Muscle of back (tissue), 11 donors: ENCODE measurements around the gene EGF. TPM values are rescaled to one million over a fixed set of nuclear protein-coding genes. Genes with fewer than 3 reads are reported as not detected.

ENCODE experiments used
- DNase-seq, 3 donors: peaks; one replicate each; pipeline versions ENCODE4 v3.0.0 to v3.0.0-alpha.2; 2013
- polyA plus RNA-seq, 10 donors: library from polyadenylated mRNA; unstranded; fragments of 120-200 nt; gene quantifications; one replicate each; pipeline ENCODE4 v1.2.1, GENCODE V29; 2013; ENCODE audit not compliant: insufficient read length in 10 of 10

EGF gene
- polyA plus RNA-seq, 10 donors = 3.3 to 16.7 (median 8.5) TPM

GRCh38 chr4:109990261-109991257, 77.9 kb downstream of the EGF start:
- peak in 1 of 3 donors; percentile 30 for DNase-seq

GRCh38 chr4:109993116-109993515, 80.4 kb downstream of the EGF start:
- no peak for DNase-seq

- DNase-seq = no peak
These were observed 81.7 kb downstream of the EGF start for GRCh38 chr4:109994415-109994827.

- no peak for DNase-seq
These were observed 83.8 kb downstream of the EGF start for GRCh38 chr4:109996526-109996925.

GRCh38 chr4:109998867-109999584, 86.3 kb downstream of the EGF start:
- peak; percentile 42 to 70 (median 56) for DNase-seq

GRCh38 chr4:109999585-109999912, 86.9 kb downstream of the EGF start:
- DNase-seq = no peak

GRCh38 chr4:110002326-110002725, 89.6 kb downstream of the EGF start:
- DNase-seq = no peak

GRCh38 chr4:110003401-110004187, 90.9 kb downstream of the EGF start:
- no peak for DNase-seq

- peak in 1 of 3 donors; percentile 33 for DNase-seq
These were observed 91.9 kb downstream of the EGF start for GRCh38 chr4:110004556-110004955.

GRCh38 chr4:110005461-110006056, 92.9 kb downstream of the EGF start:
- peak; percentile 58 to 78 (median 66) for DNase-seq

GRCh38 chr4:110007217-110007616, 94.5 kb downstream of the EGF start:
- DNase-seq = no peak

- DNase-seq = no peak
These were observed 95.9 kb downstream of the EGF start for GRCh38 chr4:110008540-110008939.

- no peak for DNase-seq
These were observed 96.9 kb downstream of the EGF start for GRCh38 chr4:110009550-110009949.

GRCh38 chr4:110010797-110011196, 98.1 kb downstream of the EGF start:
- no peak for DNase-seq

GRCh38 chr4:110012917-110013316, 100.2 kb downstream of the EGF start:
- DNase-seq = no peak

- DNase-seq = no peak
These were observed 101.5 kb downstream of the EGF start for GRCh38 chr4:110014233-110014632.

GRCh38 chr4:110019153-110019552, 106.5 kb downstream of the EGF start:
- no peak for DNase-seq

GRCh38 chr4:110020139-110020538, 107.5 kb downstream of the EGF start:
- DNase-seq = peak in 1 of 3 donors; percentile 16

- DNase-seq = no peak
These were observed 108.2 kb downstream of the EGF start for GRCh38 chr4:110020646-110021443.

- DNase-seq = no peak
These were observed 109.8 kb downstream of the EGF start for GRCh38 chr4:110022457-110022856.

GRCh38 chr4:110025056-110025455, 112.4 kb downstream of the EGF start:
- DNase-seq = no peak
